KG1 (cell line): ENCODE data around the gene VIPR2.

Experiments used
- DNase-seq: peaks from one replicate; lab custom pipeline; 2025; lab: John Stamatoyannopoulos, UW

Gene VIPR2

GRCh38 chr7:159066816-159067575, 77.7 kb downstream of the VIPR2 start:
- no peak for DNase-seq

DNA sequence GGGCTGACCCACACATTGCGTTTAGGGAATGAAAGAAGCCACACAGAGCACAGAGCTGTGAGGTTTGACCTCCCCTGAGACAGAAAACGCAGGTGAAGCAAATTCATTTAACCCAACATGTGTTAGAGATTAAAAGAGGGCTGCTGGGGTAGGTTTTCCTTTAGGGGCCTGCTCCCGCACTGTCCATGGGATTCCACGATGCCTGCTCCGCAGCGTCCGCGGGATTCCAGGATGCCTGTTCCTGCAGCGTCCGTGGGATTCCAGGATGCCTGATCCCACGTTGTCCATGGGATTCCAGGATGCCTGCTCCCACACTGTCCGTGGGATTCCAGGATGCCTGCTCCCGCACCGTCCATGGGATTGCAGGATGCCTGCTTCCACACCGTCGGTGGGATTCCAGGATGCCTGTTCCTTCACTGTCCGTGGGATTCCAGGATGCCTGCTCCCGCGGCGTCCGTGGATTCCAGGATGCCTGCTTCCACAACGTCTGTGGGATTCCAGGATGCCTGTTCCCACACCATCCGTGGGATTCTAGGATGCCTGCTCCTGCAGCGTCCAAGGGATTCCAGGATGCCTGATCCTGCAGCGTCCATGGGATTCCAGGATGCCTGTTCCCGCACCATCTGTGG, 78.7 kb downstream of the VIPR2 start:
- no peak for DNase-seq

DNA sequence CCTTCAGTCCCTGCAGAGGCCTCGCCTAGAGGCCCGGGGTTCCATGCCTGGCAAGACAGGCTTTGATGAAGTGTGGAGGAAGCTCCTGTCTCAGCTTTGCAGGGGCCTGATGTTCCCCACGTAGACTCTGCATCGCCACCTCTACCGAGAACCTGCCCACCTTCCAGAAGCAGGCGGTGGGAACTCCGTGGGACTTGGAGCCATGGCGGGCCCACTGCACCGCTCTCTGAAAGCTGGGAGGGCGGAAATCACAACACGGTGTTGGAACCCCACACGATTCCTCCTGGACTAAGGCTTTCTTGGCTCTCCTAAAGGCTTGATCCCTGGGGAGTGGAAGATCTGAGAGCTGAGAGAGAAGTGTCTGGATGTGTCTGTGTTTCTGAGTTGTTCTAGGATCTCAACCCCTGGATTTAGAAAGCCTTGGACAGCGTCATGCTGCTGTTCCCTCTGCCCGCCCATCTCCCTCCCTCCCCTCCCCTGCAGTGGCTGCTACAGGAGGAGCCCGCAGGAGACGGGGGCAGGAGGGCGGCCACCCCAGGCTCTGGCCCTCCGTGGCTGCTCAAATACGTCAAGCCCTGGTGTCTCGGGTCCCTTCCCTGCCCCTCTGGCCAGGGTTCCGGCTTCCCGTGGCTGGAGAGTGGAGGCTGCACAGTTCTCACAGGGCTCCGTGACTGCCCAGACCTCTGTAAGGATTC, 79.7 kb downstream of the VIPR2 start:
- DNase-seq = no peak

DNA sequence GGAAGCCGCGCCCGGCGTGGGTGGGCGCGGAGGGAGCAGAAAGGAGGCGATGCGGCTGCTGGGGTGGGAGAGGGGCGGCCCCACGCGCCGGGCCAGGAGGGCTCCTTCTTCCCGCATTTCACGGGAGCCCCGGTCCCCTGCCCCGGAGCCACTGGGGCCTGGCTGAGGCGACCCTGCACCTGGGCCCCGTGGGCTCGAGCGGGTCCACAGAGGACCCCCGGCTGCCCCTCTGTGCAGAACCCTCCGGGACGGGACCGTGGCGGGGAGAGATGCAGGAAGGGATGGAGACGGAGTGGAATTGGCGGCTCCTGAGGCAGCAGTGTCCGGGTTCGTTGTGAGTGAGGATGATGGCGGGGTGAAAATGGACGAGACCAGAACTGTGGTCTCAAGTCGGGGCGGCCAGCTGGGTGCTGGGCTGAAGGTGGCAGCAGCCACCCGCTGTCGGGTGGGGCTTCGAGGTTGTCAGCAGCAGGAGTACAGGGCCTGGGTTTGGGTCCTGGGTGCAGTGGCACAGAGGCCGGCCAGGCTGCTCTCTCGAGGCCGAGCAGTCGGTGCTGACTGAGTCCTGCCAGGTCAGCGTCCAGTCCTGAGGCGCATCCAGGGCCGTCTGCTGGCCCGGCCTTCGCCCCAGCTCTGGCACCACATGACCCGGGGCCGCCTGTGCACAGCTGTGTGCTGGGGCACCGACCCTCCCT, 80.4 kb downstream of the VIPR2 start:
- DNase-seq = no peak

DNA sequence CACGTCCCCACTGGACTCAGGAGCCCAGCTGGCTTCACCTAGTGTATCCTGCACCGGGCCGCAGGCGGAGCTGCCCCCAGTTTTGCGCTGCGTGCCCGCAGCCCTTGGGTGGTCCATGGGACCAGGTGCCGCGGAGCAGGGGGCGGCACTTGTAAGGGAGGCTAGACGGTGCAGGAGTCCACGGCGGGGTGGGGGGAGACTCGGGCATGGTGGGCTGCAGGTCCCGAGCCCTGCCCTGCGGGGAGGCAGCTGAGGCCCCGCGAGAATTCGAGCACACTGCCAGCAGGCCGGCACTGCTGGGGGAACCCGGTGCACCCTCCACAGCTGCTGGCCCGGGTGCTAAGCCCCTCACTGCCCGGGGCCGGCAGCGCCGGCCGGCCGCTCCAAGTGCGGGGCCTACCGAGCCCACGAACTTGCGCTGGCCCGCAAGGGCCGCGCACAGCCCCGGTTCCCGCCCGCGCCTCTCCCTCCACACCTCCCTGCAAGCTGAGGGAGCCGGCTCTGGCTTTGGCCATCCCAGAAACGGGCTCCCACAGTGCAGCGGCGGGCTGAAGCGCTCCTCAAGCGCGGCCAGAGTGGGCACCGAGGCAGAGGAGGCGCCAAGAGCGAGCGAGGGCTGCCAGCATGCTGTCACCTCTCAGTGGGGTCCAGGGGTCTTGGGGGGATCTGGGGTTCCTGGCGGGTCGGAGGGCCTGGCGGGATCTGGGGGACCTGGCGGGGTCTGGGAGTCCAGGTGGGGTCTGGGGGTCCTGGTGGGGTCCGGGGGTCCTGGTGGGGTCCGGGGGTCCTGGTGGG, 81.4 kb downstream of the VIPR2 start:
- DNase-seq = no peak

- no peak for DNase-seq
Observed at GRCh38 chr7:159062569-159062968, 82.1 kb downstream of the VIPR2 start.

GRCh38 chr7:159061674-159062212, 82.9 kb downstream of the VIPR2 start:
- DNase-seq = no peak

GRCh38 chr7:159061209-159061608, 83.5 kb downstream of the VIPR2 start:
- DNase-seq = no peak

GRCh38 chr7:159060440-159060839, 84.2 kb downstream of the VIPR2 start:
- no peak for DNase-seq

- DNase-seq = no peak
Observed at GRCh38 chr7:159059629-159060028, 85.0 kb downstream of the VIPR2 start.

DNA sequence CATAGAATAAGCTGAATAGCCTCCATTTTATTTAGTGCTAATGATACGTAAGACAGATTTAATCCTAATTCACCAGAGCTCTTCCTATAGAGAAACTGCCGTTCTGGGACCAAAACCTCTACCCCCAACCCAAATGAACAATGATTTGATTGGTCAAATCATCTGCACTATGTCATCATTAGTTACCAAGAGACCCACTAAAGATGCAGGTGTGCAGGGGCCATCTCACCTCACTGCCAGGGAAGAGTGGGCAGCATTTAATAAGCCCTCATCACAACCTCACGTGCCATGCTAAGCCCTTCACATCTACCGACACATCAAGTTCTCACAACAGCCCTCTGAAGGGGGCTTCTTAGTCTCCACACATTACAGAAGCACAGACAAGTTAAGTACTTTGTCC, 87.0 kb downstream of the VIPR2 start:
- no peak for DNase-seq

GRCh38 chr7:159056737-159057136, 87.9 kb downstream of the VIPR2 start:
- no peak for DNase-seq

GRCh38 chr7:159051916-159052315, 92.8 kb downstream of the VIPR2 start:
- no peak for DNase-seq

DNA sequence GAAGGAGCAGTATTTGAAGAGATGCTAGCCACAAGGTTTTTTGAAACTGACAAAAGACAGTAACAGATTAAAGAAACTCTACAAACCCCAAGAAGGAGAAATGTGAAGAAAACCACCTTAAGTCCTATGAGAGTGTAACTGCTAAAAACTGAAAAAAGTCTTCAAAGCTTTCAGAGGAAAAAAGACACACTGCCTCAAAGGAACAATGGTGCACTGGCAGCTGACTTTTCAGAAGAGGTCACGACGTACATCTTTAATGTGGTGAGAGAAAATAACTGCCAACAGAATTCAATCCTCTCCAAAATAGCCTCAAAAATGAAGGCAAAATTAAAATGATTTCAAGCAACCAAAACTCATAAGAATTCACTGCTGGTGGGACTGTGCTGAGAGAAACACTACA, 94.0 kb downstream of the VIPR2 start:
- DNase-seq = no peak

- DNase-seq = no peak
Observed at GRCh38 chr7:159049266-159050025, 95.2 kb downstream of the VIPR2 start.

- no peak for DNase-seq
Observed at GRCh38 chr7:159048656-159049055, 96.0 kb downstream of the VIPR2 start.

- DNase-seq = no peak
Observed at GRCh38 chr7:159047536-159047935, 97.1 kb downstream of the VIPR2 start.

DNA sequence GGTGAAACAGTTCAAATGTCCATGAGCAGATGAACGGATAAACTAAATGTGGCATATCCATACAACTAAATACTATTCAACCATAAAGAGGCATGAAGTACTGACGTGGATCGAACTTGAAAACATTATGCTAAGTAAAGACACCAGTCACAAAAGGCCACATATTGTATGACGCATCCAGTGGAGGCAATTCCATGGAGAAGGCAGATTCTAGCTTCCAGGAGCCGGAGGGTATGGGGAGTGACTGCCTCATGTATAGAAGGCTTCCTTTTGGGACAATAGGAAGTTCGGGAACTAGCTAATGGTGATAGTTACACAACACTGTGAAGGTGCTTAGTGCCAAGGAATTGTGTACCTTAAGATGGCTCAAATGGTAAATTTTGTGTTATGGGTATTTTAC, 98.4 kb downstream of the VIPR2 start:
- DNase-seq = no peak

GRCh38 chr7:159045839-159046238, 98.8 kb downstream of the VIPR2 start:
- no peak for DNase-seq

DNA sequence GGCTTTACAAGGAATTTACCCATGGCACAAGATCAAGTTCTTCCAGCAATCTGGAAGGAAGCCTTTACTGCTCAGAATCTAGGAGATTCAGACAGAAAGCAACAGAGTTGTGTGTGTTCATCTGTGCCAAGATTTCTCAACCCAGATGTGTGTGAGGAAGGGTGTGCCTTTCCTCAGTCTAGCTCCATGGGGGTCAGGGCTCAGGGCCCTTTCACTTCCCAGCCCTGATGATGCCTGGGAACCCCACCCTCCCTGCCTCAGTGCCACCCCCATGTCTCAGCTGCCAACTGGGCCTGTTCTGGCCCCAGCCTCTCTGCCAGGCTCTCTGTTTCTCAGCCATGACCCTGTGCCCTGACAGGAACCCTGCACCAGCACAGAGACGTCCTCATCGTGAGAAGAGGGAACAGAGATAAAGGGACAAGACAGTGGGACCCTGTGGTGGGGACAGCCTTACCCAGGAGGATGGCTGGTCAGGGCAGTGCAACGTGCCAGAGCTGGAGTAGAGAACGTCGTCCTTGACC, 102.0 kb downstream of the VIPR2 start:
- no peak for DNase-seq

DNA sequence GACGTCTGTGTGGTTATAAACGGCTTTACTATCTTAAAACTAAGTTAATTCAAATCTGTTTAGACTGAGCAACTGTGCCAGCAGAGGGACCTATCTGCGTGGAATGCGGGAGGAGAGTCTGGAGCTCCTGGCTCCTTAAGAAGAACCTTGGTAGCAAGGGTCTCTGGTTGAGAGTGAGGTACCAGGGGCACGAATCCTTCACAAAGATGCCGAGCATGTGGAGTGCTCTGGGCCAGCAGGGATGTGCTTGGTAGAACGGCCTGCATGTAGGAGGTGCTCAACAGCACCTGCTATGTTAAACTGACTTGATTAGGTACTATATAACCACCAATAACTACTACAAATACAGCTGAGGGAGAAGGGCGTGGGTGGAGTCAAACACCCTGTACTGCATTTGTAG, 102.6 kb downstream of the VIPR2 start:
- no peak for DNase-seq
